Ramos (cell line): Measurements from ENCODE around the gene QSOX1.
"Not testable (repeated sequence)": the region's sequence is repeated elsewhere in the genome, so short reads cannot be mapped to it uniquely, and the experiment has no call there.

Source experiments
- in situ Hi-C: fragments of 300-500 bp; cut with MboI; formaldehyde crosslinking; loops from one replicate; pipeline ENCODE4 v1.14.3; 2022; ENCODE audit warnings: low sequenced_read_pairs; ENCODE audit not compliant: unreplicated experiment

QSOX1 gene

GRCh38 chr1:180154325-180155181 is at the start of gene QSOX1:
QSOX1 (plus strand) TSS chr1:180154869; CDS start chr1:180154908, 39 bp downstream.
- in situ Hi-C loops: no loop called here

GRCh38 chr1:180112091-180112490 is 42.6 kb upstream of the QSOX1 start:
- in situ Hi-C loops: no loop called here

GRCh38 chr1:180112984-180113647 is 41.6 kb upstream of the QSOX1 start:
- in situ Hi-C loops: no loop called here

- in situ Hi-C loops: no loop called here
These were observed 40.2 kb upstream of the QSOX1 start for GRCh38 chr1:180114396-180114945.

GRCh38 chr1:180116964-180117763 is 37.5 kb upstream of the QSOX1 start:
- in situ Hi-C loops: no loop called here

- in situ Hi-C loops: no loop called here
These were observed 36.9 kb upstream of the QSOX1 start for GRCh38 chr1:180117764-180118116.

GRCh38 chr1:180119837-180120236 is 34.8 kb upstream of the QSOX1 start:
- in situ Hi-C loops: no loop called here

- in situ Hi-C loops: no loop called here
These were observed 31.2 kb upstream of the QSOX1 start for GRCh38 chr1:180123463-180123936.

GRCh38 chr1:180130651-180131050 is 24.0 kb upstream of the QSOX1 start:
- in situ Hi-C loops: no loop called here

- in situ Hi-C loops: no loop called here
These were observed 23.2 kb upstream of the QSOX1 start for GRCh38 chr1:180131510-180131909.

GRCh38 chr1:180133193-180133592 is 21.5 kb upstream of the QSOX1 start:
- in situ Hi-C loops: no loop called here

- in situ Hi-C loops: not testable (repeated sequence)
These were observed 21.0 kb upstream of the QSOX1 start for GRCh38 chr1:180133688-180134087.

GRCh38 chr1:180135535-180135934 is 19.1 kb upstream of the QSOX1 start:
- in situ Hi-C loops: no loop called here

GRCh38 chr1:180136331-180136967 is 18.2 kb upstream of the QSOX1 start:
- in situ Hi-C loops: no loop called here

- in situ Hi-C loops: no loop called here
These were observed 17.7 kb upstream of the QSOX1 start for GRCh38 chr1:180136968-180137356.

GRCh38 chr1:180137776-180138175 is 16.9 kb upstream of the QSOX1 start:
- in situ Hi-C loops: no loop called here

- in situ Hi-C loops: no loop called here
These were observed 13.2 kb upstream of the QSOX1 start for GRCh38 chr1:180141381-180141934.

GRCh38 chr1:180143359-180143758 is 11.3 kb upstream of the QSOX1 start:
- in situ Hi-C loops: no loop called here

GRCh38 chr1:180144659-180145357 is 9.9 kb upstream of the QSOX1 start:
- in situ Hi-C loops: no loop called here
